GM18520 (cell line): ENCODE measurements around the gene ACTL10.

ENCODE experiments used
- ATAC-seq: cut with Tn5 transposase; IDR thresholded peaks from one replicate; pipeline ENCODE4 v1.9.1; 2021; ENCODE audit not compliant: unreplicated experiment

The ACTL10 gene

DNA sequence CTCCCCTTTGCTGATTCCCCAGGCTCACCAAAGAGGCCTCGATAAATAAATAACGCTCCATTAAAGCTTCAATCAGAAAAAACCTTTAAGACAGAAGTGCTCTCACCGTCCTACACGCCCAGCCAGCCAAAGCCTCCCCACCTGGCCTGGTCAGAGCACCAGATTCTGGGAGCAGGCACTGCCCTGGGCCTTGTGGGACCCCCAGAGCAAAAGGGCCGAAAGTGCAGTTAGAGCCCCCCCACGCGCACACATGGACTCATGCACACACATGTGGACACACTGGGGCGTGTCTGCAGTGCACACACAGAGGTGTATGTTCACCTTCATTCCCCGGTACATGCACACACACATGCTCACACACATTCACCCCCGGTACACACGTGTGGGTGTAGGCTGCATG lies 9.4 kb downstream of the ACTL10 start:
- ATAC-seq, result no peak

DNA sequence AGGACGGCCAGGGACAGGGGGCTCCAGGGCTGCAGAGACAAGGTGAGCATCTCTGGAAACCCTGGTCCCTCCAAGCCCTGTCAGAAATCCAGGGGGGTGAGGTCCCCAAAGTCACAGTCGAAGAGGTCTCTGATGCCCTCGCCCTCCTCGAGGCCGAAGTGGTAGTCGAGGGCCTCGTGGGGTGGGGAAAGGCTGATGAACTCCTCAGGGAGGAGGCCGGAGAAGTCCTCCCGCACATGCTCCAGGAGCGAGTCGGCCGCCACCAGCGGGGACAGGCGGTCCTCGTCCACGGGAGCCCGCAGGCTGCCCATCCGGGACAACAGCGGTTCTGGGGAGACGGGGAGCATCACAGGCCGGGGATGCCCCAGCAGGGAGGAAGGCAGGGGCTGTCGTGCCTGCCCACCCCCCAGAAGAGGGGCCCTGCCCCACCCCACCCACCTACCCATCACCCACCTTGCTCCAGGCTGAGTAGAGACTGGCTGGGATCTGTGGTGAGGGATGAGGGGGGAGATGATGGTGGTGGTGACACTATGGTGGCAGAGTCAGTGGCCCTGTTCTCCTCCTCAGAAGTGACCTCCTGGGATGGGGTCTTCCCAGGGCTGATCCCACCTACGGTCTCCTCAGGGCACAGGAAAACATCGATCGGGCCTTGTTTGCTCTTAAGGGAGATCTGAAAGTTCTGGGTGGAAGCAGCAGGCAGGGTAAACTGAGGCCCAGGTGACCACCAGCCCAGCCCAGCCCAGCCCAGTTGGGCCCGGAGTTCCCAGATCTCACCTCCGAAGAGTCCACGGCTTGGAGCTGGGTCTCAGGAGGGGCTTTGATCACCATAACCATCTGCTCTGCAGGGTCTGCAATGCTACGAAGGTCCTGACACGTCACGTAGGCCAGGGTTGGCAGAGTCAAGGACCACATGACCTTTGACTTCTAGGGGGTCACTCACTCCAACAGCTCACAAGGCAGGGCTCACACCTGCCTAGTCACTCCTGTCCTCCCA lies 10.2 kb downstream of the ACTL10 start:
- ATAC-seq, result no peak

DNA sequence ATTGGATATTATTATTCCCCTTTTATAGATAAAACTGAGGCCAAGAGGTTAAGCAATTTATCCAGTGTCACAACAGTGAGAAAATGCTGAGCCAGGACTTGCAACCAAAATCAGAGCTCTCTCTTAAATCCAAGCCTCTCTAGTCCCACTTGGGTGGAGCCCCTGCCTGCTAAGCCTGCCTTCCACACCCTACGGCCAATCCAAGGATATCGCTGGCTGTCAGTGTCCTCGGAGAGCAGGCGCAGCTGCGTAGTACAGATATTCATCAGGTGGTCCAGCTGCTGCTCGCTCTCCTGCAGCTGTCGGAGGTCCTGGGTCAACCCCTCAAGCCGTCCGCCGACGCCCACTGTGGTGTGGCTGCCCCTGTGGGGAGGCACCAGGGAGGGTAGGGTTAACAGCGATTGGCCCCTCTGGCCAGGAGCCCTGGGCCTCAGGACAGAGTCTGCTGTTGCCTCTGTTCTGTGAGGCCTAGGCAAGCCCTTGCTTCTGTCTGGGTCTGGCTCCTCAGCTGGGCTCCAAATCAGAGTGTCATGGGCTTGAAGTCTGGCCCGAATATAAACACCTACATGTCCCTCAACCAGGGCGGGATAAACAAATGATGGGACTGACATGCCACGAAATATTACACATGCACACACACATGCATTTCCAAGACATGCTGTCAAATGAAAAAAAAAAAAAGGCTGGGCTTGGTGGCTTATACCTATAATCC lies 11.4 kb downstream of the ACTL10 start:
- ATAC-seq, result no peak

DNA sequence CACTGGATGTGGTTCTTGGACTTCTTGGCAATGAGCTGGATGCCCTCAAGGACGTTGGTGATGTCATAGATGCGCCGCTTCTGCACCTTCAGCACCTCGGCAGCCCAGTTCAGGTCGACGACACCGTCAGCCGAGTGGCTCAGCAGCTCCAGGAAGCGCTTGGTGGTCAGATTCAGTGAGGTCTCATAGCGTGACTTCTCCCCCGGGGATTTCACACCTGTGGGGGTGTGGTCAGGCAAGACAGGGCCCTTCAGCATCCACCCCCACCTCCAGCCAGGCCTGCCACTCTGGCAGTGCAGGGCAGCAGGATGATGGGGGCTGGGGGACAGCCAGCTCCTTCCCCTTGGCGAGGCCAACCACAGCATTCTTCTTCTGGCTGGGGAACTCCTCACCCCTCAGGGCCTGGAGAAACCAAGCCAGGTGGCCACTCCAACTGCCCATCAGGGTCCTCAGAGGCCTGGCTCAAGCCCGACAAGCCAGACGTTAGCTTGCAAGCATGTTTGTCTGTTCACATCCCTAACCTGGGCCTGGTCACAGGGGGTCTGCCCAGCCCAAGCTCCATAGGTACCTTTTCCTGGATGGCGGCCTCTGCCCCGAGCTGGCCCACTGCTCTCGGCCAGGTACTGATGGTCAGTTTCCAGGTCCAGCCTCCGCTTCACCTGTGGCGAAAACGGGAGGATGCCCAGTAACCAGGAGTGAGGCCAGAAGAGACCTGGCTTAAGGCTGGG lies 13.2 kb downstream of the ACTL10 start:
- ATAC-seq, result no peak

DNA sequence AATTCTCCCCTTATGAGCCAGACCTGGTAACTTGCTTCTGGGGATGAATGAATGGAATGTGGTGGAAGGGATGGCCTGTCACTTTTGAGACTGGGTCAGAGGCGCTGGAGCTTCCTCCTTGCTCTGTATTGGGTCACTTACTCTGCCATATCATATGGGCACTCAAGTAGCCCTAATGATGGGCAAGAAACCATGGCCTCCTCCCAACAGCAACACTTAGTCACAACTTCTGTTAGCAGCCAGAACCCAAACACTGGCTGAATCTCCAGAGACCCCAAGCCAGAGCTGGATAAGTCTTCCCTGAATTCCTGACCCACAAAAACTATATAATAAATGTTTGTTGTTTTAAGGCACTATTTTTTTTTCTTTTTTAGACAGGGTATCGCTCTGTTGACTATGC lies 13.9 kb downstream of the ACTL10 start:
- no peak for ATAC-seq

DNA sequence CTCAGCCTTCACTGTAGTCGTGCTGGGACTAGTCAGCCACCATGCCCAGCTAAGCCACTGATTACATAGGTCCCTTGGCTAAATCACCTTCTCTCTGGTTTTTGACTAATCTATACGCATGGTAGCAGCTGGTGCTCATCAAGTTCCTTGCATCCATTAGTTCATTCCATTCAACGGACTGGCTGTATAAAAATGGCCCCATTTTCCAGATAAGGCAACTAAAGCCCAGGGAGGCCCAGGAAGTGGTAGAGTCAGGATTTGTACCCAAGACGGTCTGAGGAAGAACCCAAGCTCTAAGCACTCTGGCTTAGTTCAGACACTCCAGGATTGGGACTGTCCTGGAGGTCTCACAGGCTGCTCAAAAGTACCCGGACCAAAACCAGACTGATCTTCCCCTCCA lies 14.5 kb downstream of the ACTL10 start:
- ATAC-seq, result no peak

DNA sequence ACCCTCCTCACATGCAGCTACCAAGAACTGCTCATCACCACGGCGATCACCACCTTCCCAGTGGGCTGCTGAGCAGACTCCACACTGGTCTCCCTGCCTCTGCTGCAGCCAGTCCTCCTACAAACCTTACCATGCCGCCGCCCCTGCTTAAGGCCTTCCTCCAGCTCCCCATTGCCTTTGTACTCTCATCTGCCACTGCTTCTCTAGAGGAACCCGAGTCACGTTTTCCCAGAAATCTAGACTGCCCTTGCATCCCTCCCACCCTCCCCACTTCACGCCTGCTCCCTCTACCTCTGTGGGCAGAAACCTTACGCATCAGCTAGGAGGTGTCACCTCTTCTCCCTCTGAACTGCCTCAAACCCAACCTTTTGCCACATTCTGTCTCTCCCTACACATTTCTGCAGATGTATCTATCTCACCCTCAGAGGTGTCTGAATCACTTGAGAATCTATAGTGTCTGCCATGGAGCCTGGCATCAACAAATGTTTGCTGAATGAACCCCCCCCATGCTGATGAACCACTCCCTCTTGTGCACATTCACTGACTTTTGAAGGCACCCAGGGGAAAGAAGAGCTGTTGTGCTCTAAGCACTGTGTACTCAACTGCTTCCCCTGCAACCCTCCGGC lies 15.1 kb downstream of the ACTL10 start:
- ATAC-seq, result no peak

DNA sequence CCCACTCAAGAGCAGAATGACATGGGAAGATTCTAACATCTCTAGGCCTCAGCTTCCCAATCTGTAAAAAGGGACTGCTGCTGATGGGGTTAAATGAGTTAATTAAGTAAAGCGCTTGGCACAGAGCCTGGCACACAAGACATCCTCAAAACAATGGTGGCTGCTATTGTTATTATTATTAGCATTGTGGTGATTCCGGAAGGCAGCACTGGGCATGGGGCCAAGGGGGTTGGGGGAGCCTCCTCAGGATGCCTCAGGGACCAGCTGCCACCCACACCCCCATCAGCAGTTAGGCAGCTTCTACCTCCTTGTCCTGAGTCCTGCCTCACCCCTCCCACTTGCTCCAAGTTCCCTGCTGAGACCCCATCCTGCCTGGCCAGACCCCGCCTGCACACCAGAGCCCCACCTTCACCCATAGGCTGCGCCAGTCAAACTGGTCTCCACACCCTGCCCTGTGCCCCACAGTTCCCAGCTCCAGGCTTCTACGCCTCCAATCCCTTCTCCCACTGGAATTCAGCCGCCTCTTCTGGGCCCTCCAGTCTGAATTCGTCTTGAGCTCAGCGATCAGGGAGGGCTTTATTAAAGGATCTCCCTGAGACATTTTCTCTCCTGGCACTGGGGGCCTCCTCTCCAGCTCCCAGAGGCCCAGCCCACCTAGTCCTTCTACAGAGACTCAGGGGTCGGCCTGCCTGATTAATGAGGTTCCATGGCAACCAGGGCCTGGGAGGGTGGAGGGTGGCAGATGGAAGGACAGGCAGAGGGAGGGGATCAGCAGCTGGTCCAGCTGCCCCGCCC lies 18.0 kb downstream of the ACTL10 start:
- ATAC-seq, result no peak

DNA sequence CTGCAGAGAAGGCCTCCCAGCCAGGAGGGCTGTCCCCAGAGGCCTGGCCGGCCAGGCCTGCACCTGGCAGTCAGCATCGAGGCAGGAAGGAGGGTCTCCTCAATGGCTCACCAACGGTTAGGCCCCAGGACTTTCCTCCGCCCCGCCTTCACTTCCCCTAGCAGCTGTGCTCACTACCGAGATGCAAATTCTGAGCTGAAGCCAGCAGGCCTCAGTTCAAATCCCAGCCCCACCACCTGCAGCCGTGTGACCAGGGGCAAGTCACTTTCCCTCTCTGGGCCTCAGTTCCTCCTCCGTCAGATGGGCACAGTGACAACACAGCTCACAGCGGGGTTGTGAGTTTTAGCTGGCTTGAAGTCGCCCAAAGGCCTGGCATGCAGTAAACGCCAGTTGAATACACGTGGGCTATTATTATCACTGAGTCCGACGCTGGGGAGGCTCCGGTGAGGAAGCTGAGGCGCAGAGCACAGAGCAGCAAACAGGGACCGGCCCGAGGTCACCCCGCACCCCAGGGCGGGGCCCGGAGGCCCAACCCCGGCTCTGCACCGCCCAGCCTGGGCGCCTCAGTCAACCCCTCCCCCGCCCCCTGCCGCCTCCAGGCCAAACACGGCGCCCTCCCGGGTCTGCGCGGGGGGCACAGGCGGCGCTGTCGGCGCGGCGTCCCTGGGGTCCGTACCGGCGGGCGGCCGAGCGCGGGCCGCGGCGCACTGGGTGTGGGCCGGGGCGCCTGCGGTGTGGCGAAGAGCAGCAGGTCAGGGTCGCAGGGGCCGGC lies 18.8 kb downstream of the ACTL10 start:
- peak; percentile 16 for ATAC-seq

DNA sequence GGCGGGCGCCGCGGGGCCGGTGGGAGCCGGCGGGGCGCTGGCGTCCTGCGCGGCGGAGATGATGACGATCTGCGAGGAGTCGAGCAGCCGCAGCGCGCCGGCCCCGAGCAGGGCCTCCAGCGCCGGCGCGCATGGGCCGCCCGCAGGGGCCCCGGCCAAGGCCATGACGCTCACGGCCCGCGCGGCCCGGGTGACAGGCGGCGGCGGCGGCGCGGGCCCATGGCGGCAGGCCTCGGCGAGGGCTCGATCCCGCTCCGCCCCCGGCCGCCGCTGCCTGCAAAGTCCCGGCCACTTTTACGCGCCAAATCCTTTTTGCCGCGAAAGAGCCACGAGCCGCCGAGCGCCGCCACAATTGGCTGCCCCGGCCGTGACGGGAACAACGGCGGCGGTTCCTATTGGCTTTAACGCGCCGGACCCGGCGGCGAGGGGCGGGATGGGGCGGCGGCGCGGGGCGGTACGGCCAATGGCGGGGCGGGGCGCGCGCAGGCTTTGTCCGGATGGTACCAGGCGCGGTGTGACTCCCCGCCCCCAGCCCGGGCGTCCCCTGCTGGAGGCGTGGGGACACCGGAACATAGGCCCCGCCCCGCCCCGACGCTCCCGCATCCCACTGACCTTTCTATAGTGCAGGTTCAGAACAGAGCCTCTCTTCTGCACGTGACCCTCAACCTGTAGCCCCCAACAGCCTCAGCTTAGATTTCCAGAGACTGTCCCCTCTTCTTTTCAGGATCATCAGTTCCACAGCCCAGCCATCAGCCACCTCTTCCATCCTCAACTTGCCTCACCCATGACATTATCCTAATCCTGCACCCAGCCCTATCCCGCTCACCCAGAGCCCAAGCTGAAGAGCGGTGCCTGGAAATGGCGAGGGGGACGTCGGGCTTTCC lies 19.6 kb downstream of the ACTL10 start, which contains the start of gene E2F1:
Gene E2F1 (minus strand): TSS at position 286 of the 884 bp plus-strand sequence. CDS start 121 bp downstream, at position 165.
- ATAC-seq, result peak; percentile 77

DNA sequence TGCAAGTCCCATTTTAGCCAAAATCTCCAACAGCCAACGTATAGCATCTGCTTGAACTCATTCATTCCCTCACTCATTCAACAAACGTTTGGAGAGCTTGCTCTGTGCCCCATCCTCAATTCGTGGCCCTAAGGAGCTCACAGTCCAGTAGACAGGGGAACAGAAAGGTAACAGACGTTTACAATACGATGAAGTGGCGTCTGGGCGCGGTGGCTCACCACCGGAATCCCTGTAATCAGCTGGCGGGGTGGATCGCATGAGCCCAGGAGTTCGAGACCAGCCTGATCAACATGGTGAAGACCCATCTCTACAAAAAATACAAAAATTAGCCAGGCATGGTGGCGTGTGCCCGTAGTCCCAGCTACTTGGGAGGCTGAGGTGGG lies 20.2 kb downstream of the ACTL10 start:
- no peak for ATAC-seq

DNA sequence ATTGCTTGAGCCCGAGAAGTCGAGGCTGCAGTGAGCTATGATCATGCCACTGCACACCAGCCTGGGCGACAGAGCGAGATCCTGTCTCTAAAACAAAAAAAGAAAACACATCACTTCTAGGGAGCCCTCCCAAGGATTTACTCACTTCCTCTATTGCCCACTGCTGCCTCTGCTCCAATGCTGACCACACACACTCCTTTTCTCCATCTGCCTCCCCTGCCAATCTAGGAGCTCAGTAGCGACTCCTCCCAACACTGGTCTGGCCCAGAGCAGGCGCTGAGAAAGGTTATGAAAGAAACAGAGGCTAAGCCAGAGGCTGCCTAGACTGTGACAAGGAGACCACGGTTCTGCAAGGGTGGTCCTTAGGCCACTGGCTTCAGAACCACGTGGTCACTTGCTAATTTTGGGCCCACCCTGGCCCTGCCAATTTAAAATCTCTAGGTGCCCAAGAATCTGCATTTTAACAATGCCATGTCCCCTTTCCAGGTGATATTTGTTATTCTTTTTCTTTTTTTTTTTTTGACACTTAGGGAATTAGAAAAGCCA lies 20.7 kb downstream of the ACTL10 start:
- no peak for ATAC-seq

DNA sequence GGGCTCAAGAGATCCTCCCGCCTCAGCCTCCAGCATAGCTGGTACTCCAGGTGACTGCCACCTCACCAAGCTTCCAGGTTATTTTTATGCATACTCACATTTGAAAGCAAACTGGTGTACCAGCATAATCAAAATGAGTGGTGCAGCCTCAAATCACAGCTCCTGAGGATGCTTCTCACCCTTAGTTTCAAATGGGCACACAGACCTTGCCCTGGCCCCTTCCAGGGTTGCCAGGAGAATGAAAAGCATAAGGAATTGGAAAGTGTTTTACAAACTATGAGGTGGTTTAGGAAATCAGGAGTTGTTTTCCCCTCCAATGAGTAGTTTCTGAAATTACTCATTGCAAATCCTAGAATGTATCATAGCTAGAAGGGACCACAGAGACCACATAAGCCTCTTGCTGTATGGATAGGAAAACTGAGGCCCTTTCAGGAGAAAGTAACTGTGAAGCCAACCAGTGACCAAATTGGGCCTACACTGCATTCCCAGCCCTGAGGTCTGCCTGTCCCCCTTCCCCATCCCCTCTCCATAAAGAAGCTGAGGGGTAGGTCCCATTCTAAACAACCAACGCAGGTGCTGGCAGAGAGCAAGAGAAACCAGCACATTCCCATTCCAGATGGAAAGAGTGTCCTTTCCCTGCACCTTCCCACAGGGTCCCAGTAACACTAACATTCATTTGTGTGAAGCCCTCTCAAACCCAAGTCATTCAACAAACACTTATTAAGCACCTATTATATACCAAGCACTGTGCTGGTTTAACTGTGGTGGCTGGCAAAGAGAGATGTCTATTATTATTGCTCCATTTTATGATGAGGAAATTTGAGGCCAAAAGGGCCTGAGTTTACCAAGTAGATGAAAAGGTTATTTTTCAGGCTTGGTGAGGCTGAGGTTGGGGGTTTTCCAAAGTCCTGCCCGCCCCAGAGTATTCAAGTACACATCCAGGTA lies 21.5 kb downstream of the ACTL10 start:
- ATAC-seq, result no peak

DNA sequence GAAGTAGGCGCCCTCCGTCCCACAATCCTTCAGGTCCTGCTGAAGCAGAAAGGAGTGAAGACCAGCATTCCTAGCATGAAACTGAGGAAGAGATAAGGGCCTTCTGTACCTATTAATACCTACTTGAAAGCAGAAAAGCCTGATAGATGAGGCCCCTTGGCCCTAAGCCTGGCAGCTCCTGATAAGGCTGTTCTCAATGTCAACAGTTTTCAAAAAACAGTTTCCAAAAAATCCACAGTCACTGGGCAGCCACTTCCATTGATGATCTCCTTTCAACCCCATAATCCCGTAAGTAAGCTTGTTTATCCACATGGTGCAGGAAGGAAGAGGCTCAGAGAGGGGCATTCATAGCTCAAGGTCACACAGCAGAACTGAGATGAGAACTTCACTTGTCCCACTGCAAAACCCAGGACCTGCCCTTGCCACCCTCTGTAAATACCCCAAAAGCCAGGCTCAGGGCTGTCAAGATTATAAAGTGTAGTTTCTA lies 22.2 kb downstream of the ACTL10 start:
- no peak for ATAC-seq

DNA sequence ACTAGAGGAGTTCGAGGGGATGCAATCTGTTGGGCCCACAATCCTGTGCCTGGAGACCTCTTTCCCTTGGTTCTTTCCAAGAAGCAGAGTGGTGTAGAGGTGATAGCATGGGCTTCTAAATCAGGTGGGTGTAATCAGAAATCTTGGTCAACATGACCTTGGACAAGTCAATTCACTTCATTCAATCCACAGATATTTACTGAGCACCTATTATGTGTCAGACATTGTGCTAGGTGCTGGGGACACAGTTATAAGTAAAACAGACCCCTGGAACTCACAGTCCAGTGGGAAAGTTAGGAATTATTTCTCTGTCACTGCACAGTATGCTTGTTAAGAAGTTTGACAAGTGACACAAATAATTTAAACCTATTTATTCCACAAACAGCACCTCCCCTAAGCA lies 22.8 kb downstream of the ACTL10 start:
- no peak for ATAC-seq

DNA sequence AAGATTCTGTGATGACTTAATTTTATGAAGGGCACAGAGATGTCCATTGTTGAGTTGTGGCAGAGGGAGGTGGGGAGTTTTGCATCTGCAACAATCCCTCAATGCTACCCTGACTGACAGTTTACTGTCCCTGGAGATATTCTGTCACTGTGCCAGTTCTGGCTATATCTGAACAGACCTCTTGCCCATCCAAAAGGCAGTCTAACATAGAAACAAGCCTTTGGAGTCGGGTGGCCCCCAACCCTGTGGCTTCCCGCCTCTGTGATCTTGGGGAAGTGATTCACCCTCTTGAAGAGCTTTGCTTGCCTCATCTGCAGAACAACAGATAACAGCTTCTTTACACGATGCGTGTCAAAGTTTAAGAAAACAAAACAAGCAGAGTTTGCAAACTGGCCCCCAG lies 23.2 kb downstream of the ACTL10 start:
- ATAC-seq, result no peak

DNA sequence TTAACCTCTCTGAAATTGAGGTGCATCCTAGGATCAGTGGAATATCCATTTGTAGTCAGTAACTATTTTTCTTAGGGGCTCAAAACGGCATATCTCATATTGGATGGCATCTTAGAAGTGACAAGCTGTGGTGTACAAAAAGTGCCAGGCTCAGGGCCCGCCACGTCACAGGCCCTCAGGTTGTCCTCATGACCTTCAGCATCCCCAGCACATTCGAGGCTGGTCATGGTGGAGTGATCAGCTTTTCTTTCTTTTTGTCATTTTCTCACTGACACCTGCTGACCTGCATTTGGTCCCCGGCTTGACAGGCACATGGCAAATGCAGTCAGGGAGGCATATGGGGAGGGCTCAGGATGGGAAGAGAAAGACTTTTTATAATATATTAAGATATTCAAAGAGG lies 26.5 kb downstream of the ACTL10 start:
- ATAC-seq, result no peak
